PC-3 (cell line): Measurements from ENCODE around the gene PCNT.

Source experiments
- CTCF ChIP-seq: fragments of 300-600 bp; sonication (generic); conservative IDR thresholded peaks from 2 replicates; pipeline ENCODE4 v1.5.1; 2017; ENCODE audit warnings: antibody characterized with exemption, low read depth, mild to moderate bottlenecking, low read length
- EZH2 ChIP-seq: fragments of 300-600 bp; sonication (generic); IDR thresholded peaks from one replicate; pipeline ENCODE4 v1.6.1; 2017; ENCODE audit warnings: antibody characterized with exemption, mild to moderate bottlenecking, low read length; ENCODE audit not compliant: unreplicated experiment

DNA sequence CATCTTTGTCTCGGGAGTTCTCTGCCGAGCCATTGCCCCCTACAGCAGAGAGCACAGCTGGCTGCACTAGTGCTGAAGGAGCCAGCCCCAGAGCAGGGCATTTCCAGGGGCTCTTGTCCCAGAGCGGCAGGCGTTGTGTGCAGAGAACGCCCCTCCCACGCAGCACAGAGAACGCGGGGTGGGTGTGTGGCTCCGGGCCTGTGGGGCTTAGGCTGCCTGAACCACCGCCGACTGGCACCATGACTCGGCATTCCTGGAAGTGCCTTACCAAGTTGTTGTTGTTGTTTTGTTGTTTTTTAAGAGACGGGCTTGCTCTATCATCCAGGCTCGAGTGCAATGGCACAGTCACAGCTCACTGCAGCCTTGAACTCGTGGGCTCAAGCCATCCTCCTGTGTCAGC, 119.0 kb downstream of the PCNT start:
- TF ChIP-seq CTCF = no peak
- no peak for TF ChIP-seq EZH2
